ENCODE results near the gene TUSC1.

- TF ChIP-seq POLR2A (IDR thresholded peaks at IDR 0.05; ENCODE audit: extremely low read depth, insufficient read length) (no peak), CTCF (IDR thresholded peaks at IDR 0.05; ENCODE audit: low read depth, low read length) (no peak), MYC (IDR thresholded peaks at IDR 0.05; ENCODE audit: low read depth, low read length) (no peak), MAX (IDR thresholded peaks at IDR 0.05; ENCODE audit: low read depth, low read length) (no peak)
These were observed 30.1 kb downstream of the TUSC1 start for GRCh38 chr9:25648116-25648515.

Measured in NB4 (cell line).